ENCODE measurements around the gene SRF. TPM values are rescaled to one million over a fixed set of nuclear protein-coding genes. Genes with fewer than 3 reads are reported as not detected.

SRF gene
- total RNA-seq, 4 donors from 2014 or later: 26.7 to 32.6 (median 29.6) TPM

GRCh38 chr6:43146261-43146660, 24.8 kb upstream of the SRF start:
- H3K4me3 ChIP-seq: no peak overlapping the region
- H3K36me3 ChIP-seq: no peaks in the 10 kb centered on the region
- in situ Hi-C loops (cut with MboI; ENCODE audit: low pct_ligation_motif_present in 1 of 4, low pct_unique_long_range_greater_than_20kb in 1 of 4, low sequenced_read_pairs in 3 of 4): loop anchor here in 3 of 4 donors (10.0 kb wide), 1 partner anchor 241 kb away; no protein-coding TSS in a partner anchor
- peaks cover 5 to 17% (median 10%) of the 10 kb centered on the region in 4 donors for H3K4me1 ChIP-seq
- H3K9me3 ChIP-seq: no peaks in the 10 kb centered on the region
- no peak for DNase-seq
- TF ChIP-seq CTCF (IDR thresholded peaks at IDR 0.05) (no peak), POLR2A (IDR thresholded peaks at IDR 0.05) (no peak), POLR2AphosphoS5 (IDR thresholded peaks at IDR 0.05) (no peak), EP300 (IDR thresholded peaks at IDR 0.05; ENCODE audit: low read depth) (no peak)
- WGBS, 2 donors (ENCODE audit: low coverage in 1 of 2): 86% methylated on average over 3 of the region's 3 CpGs; no CpG with 5 or more reads in 1 of the 2 donors
- H3K27ac ChIP-seq: no peak overlapping the region
- H3K27me3 ChIP-seq: no peaks in the 10 kb centered on the region
- intact Hi-C loops (cut with DNase I; ENCODE audit: low total_unique reads): no loop called here

GRCh38 chr6:43146709-43147688, 24.1 kb upstream of the SRF start:
- Histone ChIP-seq H3K27ac (no peak overlapping the region), H3K4me3 (no peak overlapping the region), H3K27me3 (no peaks in the 10 kb centered on the region), H3K9me3 (no peaks in the 10 kb centered on the region), H3K36me3 (no peaks in the 10 kb centered on the region), H3K4me1 (peaks cover 5 to 17% (median 10%) of the 10 kb centered on the region in 4 donors)
- no peak for DNase-seq
- in situ Hi-C loops (cut with MboI; ENCODE audit: low pct_ligation_motif_present in 1 of 4, low pct_unique_long_range_greater_than_20kb in 1 of 4, low sequenced_read_pairs in 3 of 4): loop anchor here in 3 of 4 donors (10.0 kb wide), 1 partner anchor 242 kb away; no protein-coding TSS in a partner anchor
- intact Hi-C loops (cut with DNase I; ENCODE audit: low total_unique reads): no loop called here
- TF ChIP-seq EP300 (IDR thresholded peaks at IDR 0.05; ENCODE audit: low read depth): no peak
- TF ChIP-seq CTCF (IDR thresholded peaks at IDR 0.05): no peak
- no peak for TF ChIP-seq POLR2AphosphoS5 (IDR thresholded peaks at IDR 0.05)
- no peak for TF ChIP-seq POLR2A (IDR thresholded peaks at IDR 0.05)
- WGBS, 2 donors (ENCODE audit: low coverage in 1 of 2): 85% methylated on average over 8 of the region's 8 CpGs; no CpG with 5 or more reads in 1 of the 2 donors

- H3K27me3 ChIP-seq: no peaks in the 10 kb centered on the region
- no peak overlapping the region for H3K27ac ChIP-seq
- TF ChIP-seq EP300 (IDR thresholded peaks at IDR 0.05; ENCODE audit: low read depth): no peak
- no peak for TF ChIP-seq CTCF (IDR thresholded peaks at IDR 0.05)
- TF ChIP-seq POLR2AphosphoS5 (IDR thresholded peaks at IDR 0.05): no peak
- no peak for TF ChIP-seq POLR2A (IDR thresholded peaks at IDR 0.05)
- H3K9me3 ChIP-seq: no peaks in the 10 kb centered on the region
- DNase-seq: no peak
- no peak overlapping the region for H3K4me3 ChIP-seq
- intact Hi-C loops (cut with DNase I; ENCODE audit: low total_unique reads): no loop called here
- no peaks in the 10 kb centered on the region for H3K36me3 ChIP-seq
- peaks cover 5 to 17% (median 10%) of the 10 kb centered on the region in 4 donors for H3K4me1 ChIP-seq
- in situ Hi-C loops (cut with MboI; ENCODE audit: low pct_ligation_motif_present in 1 of 4, low pct_unique_long_range_greater_than_20kb in 1 of 4, low sequenced_read_pairs in 3 of 4): loop anchor here in 3 of 4 donors (10.0 kb wide), 1 partner anchor 243 kb away; no protein-coding TSS in a partner anchor
- 80 to 91% methylated on average over 1 to 6 of the region's 6 CpGs for whole genome bisulfite sequencing, 2 donors (ENCODE audit: low coverage in 1 of 2)
Measured at GRCh38 chr6:43147691-43148477, 23.2 kb upstream of the SRF start.

GRCh38 chr6:43149265-43149664, 21.8 kb upstream of the SRF start:
- no peak overlapping the region for H3K4me3 ChIP-seq
- peaks cover 0 to 8% (median 0%) of the 10 kb centered on the region in 4 donors for H3K4me1 ChIP-seq
- 80 to 95% methylated on average over 1 of the region's 1 CpG for WGBS, 2 donors (ENCODE audit: low coverage in 1 of 2)
- H3K27me3 ChIP-seq: no peaks in the 10 kb centered on the region
- H3K27ac ChIP-seq: no peak overlapping the region
- no peak for DNase-seq
- intact Hi-C loops (cut with DNase I; ENCODE audit: low total_unique reads) (no loop called here), in situ Hi-C loops (cut with MboI; ENCODE audit: low pct_ligation_motif_present in 1 of 4, low pct_unique_long_range_greater_than_20kb in 1 of 4, low sequenced_read_pairs in 3 of 4) (loop anchor here in 3 of 4 donors (10.0 kb wide), 1 partner anchor 244 kb away; no protein-coding TSS in a partner anchor)
- TF ChIP-seq CTCF (IDR thresholded peaks at IDR 0.05) (no peak), EP300 (IDR thresholded peaks at IDR 0.05; ENCODE audit: low read depth) (no peak), POLR2A (IDR thresholded peaks at IDR 0.05) (no peak), POLR2AphosphoS5 (IDR thresholded peaks at IDR 0.05) (no peak)
- no peaks in the 10 kb centered on the region for H3K36me3 ChIP-seq
- H3K9me3 ChIP-seq: no peaks in the 10 kb centered on the region
